CD4-positive, alpha-beta T cell (primary cell): ENCODE results near the gene ADAMTS17. TPM values are rescaled to one million over a fixed set of nuclear protein-coding genes. Genes with fewer than 3 reads are reported as not detected.

Source experiments
- ATAC-seq: fragments of 200-7000 bp; cut with Tn5 transposase; one replicate; pipeline ENCODE4 v1.10.0; 2022; ENCODE audit warnings: mild to moderate bottlenecking; ENCODE audit not compliant: poor library complexity
- CTCF ChIA-PET: fragments of 350-600 bp; sonication (Branson Sonifier 250); formaldehyde crosslinking; loops from one replicate; lab custom pipeline; 2021; ENCODE audit warnings: antibody characterized with exemption, inconsistent platforms; lab: Charles Lee
- POLR2A ChIA-PET: fragments of 350-600 bp; sonication (Branson Sonifier 250); formaldehyde crosslinking; loops from one replicate; lab custom pipeline; 2021; ENCODE audit warnings: antibody characterized with exemption, inconsistent platforms; lab: Charles Lee
- DNase-seq, 14 experiments: peaks; one replicate each; pipeline ENCODE4 v3.0.0-alpha.2; 2013 to 2020; ENCODE audit warnings: mixed read lengths in 2 of 14
- H3K27ac ChIP-seq, 2 donors: one replicate each; pipeline versions ENCODE4 v1.5.1 to v1.7.0; 2013; ENCODE audit warnings: low read length in 2 of 2, low read depth in 1 of 2, mild to moderate bottlenecking in 1 of 2
- H3K27me3 ChIP-seq, 2 experiments: 1 replicate in 1 of 2; 2 replicates in 1 of 2; pipeline versions ENCODE4 v1.6.1 to v1.7.0; 2013; ENCODE audit warnings: low read length in 2 of 2, control low read depth in 1 of 2, mild to moderate bottlenecking in 1 of 2, moderate library complexity in 1 of 2; ENCODE audit not compliant: insufficient read depth in 2 of 2, control insufficient read depth in 1 of 2
- H3K36me3 ChIP-seq: one replicate; pipeline ENCODE4 v1.6.1; 2013; ENCODE audit warnings: low read length, control low read depth; ENCODE audit not compliant: insufficient read depth
- H3K4me1 ChIP-seq: one replicate; pipeline ENCODE4 v1.6.1; 2013; ENCODE audit warnings: low read length, control low read depth; ENCODE audit not compliant: insufficient read depth
- H3K4me3 ChIP-seq: one replicate; pipeline ENCODE4 v1.5.1; 2013; ENCODE audit warnings: mild to moderate bottlenecking, low read length, moderate library complexity
- H3K9me3 ChIP-seq, 2 experiments: 1 replicate in 1 of 2; 2 replicates in 1 of 2; pipeline versions ENCODE4 v1.6.1 to v1.7.0; 2013; ENCODE audit warnings: low read length in 2 of 2, mild to moderate bottlenecking in 2 of 2, control low read depth in 1 of 2, moderate library complexity in 1 of 2; ENCODE audit not compliant: control insufficient read depth in 1 of 2, insufficient read depth in 1 of 2
- H3K27ac Mint-ChIP-seq: one replicate; pipeline ENCODE4 v1.8.0; 2020; ENCODE audit warnings: mixed read lengths
- H3K27me3 Mint-ChIP-seq: one replicate; pipeline ENCODE4 v1.8.0; 2021; ENCODE audit warnings: mixed read lengths
- H3K36me3 Mint-ChIP-seq: one replicate; pipeline ENCODE4 v1.8.0; 2021; ENCODE audit warnings: low read depth, mixed read lengths
- H3K4me1 Mint-ChIP-seq: one replicate; pipeline ENCODE4 v1.8.0; 2021; ENCODE audit warnings: low read depth, mixed read lengths
- H3K4me3 Mint-ChIP-seq: one replicate; pipeline ENCODE4 v1.8.0; 2020; ENCODE audit warnings: mild to moderate bottlenecking, mixed read lengths
- H3K9me3 Mint-ChIP-seq: one replicate; pipeline ENCODE4 v1.8.0; 2020; ENCODE audit warnings: mixed read lengths
- intact Hi-C, 2 experiments: fragments of 100-400 bp; cut with DNase I in 1 of 2; cut with micrococcal nuclease in 1 of 2; formaldehyde crosslinking; loops; one replicate each; pipeline versions ENCODE4 v1.15.1 to v1.9.0; 2023 to 2025; cut with DNase I, micrococcal nuclease
- total RNA-seq, 174 experiments: library from RNA in 2 of 174; stranded (reverse) in 2 of 174; gene quantifications; one replicate each; pipeline ENCODE4 v1.2.3 and lab custom pipeline; 2021 to 2026
- TF ChIP-seq, protein P1 (sequence below): fragments of 200-600 bp; IDR thresholded peaks from one replicate; pipeline ENCODE4 v1.8.0; 2022; ENCODE audit warnings: antibody characterized with exemption, mild to moderate bottlenecking

ADAMTS17 gene
- total RNA-seq, 2 experiments from 2014 or later, result 9.9 to 13.2 TPM

DNA sequence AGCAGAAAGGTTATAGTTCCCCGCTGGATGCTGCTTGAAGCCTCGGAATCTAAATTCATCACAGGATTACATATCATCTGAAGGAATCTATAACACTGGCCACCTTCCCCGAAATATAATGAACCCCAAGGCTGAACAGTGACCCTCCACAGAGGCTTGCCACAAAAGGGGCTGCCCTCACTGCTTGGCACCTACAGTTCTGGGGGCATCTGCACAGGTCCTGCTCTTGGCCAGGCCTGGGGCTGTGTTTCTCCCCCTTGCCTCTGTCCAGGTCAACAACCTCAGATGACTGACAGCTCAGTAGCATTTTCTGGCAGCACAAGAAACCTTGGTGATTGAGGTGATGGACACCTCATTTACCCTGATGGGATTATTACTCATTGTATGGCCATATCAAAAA, 1.5 kb upstream of the ADAMTS17 start:
- H3K9me3 ChIP-seq, result no peaks in the 10 kb centered on the region
- H3K27me3 ChIP-seq, result no peaks in the 10 kb centered on the region
- no peak overlapping the region for H3K4me3 ChIP-seq
- H3K27me3 Mint-ChIP-seq, result no peaks in the 10 kb centered on the region
- no peaks in the 10 kb centered on the region for H3K36me3 Mint-ChIP-seq
- no peak overlapping the region for H3K27ac ChIP-seq
- H3K4me1 Mint-ChIP-seq, result peaks cover 14% of the 10 kb centered on the region
- no peak overlapping the region for H3K27ac Mint-ChIP-seq
- no peaks in the 10 kb centered on the region for H3K36me3 ChIP-seq
- ATAC-seq, result no peak
- POLR2A ChIA-PET, result no interaction called here
- no peaks in the 10 kb centered on the region for H3K9me3 Mint-ChIP-seq
- TF ChIP-seq, protein P1, sequence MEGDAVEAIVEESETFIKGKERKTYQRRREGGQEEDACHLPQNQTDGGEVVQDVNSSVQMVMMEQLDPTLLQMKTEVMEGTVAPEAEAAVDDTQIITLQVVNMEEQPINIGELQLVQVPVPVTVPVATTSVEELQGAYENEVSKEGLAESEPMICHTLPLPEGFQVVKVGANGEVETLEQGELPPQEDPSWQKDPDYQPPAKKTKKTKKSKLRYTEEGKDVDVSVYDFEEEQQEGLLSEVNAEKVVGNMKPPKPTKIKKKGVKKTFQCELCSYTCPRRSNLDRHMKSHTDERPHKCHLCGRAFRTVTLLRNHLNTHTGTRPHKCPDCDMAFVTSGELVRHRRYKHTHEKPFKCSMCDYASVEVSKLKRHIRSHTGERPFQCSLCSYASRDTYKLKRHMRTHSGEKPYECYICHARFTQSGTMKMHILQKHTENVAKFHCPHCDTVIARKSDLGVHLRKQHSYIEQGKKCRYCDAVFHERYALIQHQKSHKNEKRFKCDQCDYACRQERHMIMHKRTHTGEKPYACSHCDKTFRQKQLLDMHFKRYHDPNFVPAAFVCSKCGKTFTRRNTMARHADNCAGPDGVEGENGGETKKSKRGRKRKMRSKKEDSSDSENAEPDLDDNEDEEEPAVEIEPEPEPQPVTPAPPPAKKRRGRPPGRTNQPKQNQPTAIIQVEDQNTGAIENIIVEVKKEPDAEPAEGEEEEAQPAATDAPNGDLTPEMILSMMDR, result no peak
- CTCF ChIA-PET, result no interaction called here
- H3K4me3 Mint-ChIP-seq, result peak overlapping the region; percentile 35
- peaks cover 27% of the 10 kb centered on the region for H3K4me1 ChIP-seq
- intact Hi-C loops, result loop anchor here (2.0 to 10.0 kb wide), 6 partner anchors 230 to 1696 kb away; partner anchors contain the start of genes ASB7 (in 2 of the 2), LINS1 (in 2 of the 2), IGF1R (in 1 of the 2) and SELENOS (in 1 of the 2)
- no peak for DNase-seq

DNA sequence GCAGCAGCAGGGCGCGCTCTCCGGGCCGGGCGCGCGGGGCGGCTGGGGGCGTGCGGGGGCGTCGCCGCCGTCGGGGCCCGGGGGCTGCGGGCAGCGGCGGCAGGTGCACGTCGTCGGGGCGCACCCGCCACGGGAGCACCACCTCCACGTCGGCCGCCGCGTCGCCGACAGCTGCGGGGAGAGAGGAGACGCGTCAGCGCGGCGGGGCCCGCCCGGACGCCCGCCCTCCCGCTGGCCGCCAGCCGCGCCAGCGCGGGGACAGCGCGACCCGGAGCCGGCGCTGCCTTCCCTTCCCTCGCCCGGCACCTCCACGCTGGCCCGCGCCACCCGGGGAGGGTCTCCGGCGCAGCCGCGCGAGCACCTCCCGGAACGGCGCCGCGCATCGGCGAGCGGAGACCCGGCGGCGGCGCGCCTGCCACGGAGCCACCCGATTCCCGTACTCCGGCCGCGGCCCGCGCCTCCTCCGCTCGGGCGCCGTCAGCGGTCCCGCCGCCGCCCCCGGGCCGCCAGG, 481 bp downstream of the ADAMTS17 start:
- Histone ChIP-seq H3K4me1 (peaks cover 27% of the 10 kb centered on the region), H3K27me3 (no peaks in the 10 kb centered on the region), H3K27ac (no peak overlapping the region), H3K4me3 (peak overlapping the region; percentile 58), H3K9me3 (no peaks in the 10 kb centered on the region), H3K36me3 (no peaks in the 10 kb centered on the region)
- TF ChIP-seq, protein P1, result no peak
- Mint-ChIP-seq H3K27ac (no peak overlapping the region), H3K4me1 (peaks cover 17% of the 10 kb centered on the region), H3K36me3 (no peaks in the 10 kb centered on the region), H3K9me3 (no peaks in the 10 kb centered on the region), H3K4me3 (peak overlapping the region; percentile 88), H3K27me3 (no peaks in the 10 kb centered on the region)
- POLR2A ChIA-PET, result interaction anchor here (1.0 to 4.6 kb wide), 5 partner anchors 11 to 412 kb away, joined by 3 to 36 read pairs (median 11); partner anchors contain the start of genes ASB7 and LINS1
- intact Hi-C loops, result loop anchor here (5.0 to 10.0 kb wide), 5 partner anchors 261 to 1694 kb away; partner anchors contain the start of genes ASB7 (in 2 of the 2), LINS1 (in 2 of the 2), IGF1R (in 1 of the 2) and SELENOS (in 1 of the 2)
- CTCF ChIA-PET, result interaction anchor here (1.0 to 6.9 kb wide), 5 partner anchors 9 to 585 kb away, joined by 3 to 99 read pairs (median 7); no protein-coding TSS in a partner anchor
- DNase-seq, result peak in 8 of 14 experiments; percentile 22 to 74 (median 32)
- peak; percentile 8 for ATAC-seq

DNA sequence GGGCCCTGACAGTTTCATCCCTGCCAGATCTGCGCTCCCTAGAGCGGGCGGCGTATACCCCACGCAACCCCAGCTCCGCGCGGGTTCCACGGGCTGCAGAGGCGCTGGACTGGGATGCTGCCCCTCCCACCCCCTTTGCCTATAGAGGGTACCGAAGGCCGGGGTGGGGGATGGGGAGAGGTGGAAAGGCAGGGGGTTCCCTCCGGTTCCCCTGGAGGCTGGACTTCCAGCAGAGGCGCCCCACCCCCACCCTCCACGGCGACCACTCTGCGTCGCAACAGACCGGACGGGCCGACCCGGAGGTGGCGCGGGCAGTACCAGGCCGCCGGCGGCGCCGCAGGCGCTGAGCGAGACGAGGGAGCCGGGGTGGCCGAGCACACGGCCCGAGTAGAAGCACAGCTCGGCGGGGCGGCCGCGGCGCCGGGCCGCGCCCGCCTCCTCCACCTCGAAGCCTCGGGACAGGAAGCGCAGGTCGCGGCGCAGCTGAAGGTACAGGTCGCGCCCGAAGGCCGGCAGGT, 995 bp downstream of the ADAMTS17 start:
- H3K27ac Mint-ChIP-seq, result peak overlapping the region; percentile 66
- intact Hi-C loops, result loop anchor here (5.0 to 10.0 kb wide), 5 partner anchors 262 to 1693 kb away; partner anchors contain the start of genes ASB7 (in 2 of the 2), LINS1 (in 2 of the 2), IGF1R (in 1 of the 2) and SELENOS (in 1 of the 2)
- peak overlapping the region; percentile 15 for H3K4me3 ChIP-seq

More for the DNA sequence above, 995 bp downstream of the ADAMTS17 start:
- no peak for ATAC-seq
- H3K36me3 Mint-ChIP-seq, result no peaks in the 10 kb centered on the region
- H3K4me3 Mint-ChIP-seq, result peak overlapping the region; percentile 85
- TF ChIP-seq, protein P1, result no peak
- no peaks in the 10 kb centered on the region for H3K36me3 ChIP-seq
- peak in 1 of 14 experiments; percentile 45 for DNase-seq
- peaks cover 22% of the 10 kb centered on the region for H3K4me1 Mint-ChIP-seq
- peaks cover 30% of the 10 kb centered on the region for H3K4me1 ChIP-seq
- ChIA-PET POLR2A (interaction anchor here (1.0 to 4.6 kb wide), 6 partner anchors 10 to 412 kb away, joined by 3 to 36 read pairs (median 10); partner anchors contain the start of genes ASB7 and LINS1), CTCF (interaction anchor here (1.0 to 6.9 kb wide), 4 partner anchors 10 to 585 kb away, joined by 3 to 99 read pairs (median 13); no protein-coding TSS in a partner anchor)
- H3K27me3 ChIP-seq, result no peaks in the 10 kb centered on the region
- H3K9me3 Mint-ChIP-seq, result no peaks in the 10 kb centered on the region
- no peaks in the 10 kb centered on the region for H3K27me3 Mint-ChIP-seq
- H3K27ac ChIP-seq, result no peak overlapping the region
- no peaks in the 10 kb centered on the region for H3K9me3 ChIP-seq
